ENCODE data around the gene EIF3K.
"Not testable (repeated sequence)": the region's sequence is repeated elsewhere in the genome, so short reads cannot be mapped to it uniquely, and the experiment has no call there.

The EIF3K gene, protein sequence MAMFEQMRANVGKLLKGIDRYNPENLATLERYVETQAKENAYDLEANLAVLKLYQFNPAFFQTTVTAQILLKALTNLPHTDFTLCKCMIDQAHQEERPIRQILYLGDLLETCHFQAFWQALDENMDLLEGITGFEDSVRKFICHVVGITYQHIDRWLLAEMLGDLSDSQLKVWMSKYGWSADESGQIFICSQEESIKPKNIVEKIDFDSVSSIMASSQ

DNA sequence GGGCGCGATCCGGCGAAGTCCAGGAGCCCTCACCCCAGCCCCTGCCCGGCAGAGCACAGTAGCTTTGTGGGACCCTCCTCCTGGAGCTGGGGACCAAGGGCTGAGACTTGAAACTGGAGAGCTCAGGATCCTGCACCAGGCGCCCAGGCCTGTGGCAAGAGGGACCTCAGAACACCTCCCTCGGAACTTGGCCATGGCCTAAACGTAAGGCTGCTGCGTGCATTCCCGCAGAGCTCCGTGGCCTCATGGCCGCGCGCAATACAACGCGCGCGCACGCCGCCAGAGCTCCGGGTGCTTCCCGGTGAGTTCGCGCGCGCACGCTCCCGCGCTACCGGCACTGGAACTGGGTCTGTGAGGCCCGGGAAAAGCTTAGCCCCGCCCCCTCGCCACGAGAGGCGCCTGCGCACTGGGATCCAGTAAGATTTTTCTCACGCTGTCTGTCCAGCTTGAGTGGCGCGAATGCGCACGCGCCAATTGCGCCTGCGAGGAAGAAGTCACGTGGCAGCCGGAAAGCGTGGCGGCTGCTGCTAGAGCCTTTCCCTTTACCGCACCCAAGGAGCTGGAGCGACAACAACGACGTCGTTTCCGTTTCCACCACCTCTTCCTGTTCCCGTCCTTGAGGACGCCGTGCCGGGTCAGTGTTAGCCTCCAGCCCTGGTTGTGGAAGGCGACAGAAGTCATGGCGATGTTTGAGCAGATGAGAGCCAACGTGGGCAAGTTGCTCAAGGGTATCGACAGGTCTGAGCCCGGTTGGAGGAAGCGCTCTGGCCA, at the start of gene EIF3K:
EIF3K (plus strand) TSS at position 599 of the 771 bp plus-strand sequence; CDS start at position 680, 81 bp downstream.
- peak within 1 kb of the TSS; percentile 75 for H3K4me3 ChIP-seq (ENCODE audit: low read depth, low read length)
- TF ChIP-seq, protein P1, sequence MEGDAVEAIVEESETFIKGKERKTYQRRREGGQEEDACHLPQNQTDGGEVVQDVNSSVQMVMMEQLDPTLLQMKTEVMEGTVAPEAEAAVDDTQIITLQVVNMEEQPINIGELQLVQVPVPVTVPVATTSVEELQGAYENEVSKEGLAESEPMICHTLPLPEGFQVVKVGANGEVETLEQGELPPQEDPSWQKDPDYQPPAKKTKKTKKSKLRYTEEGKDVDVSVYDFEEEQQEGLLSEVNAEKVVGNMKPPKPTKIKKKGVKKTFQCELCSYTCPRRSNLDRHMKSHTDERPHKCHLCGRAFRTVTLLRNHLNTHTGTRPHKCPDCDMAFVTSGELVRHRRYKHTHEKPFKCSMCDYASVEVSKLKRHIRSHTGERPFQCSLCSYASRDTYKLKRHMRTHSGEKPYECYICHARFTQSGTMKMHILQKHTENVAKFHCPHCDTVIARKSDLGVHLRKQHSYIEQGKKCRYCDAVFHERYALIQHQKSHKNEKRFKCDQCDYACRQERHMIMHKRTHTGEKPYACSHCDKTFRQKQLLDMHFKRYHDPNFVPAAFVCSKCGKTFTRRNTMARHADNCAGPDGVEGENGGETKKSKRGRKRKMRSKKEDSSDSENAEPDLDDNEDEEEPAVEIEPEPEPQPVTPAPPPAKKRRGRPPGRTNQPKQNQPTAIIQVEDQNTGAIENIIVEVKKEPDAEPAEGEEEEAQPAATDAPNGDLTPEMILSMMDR (IDR thresholded peaks at IDR 0.05; ENCODE audit: insufficient read depth, low read depth, low read length, missing control alignments): no peak
- DNase-seq (ENCODE audit: low read depth): peak; percentile 100

GRCh38 chr19:38569368-38569983, 49.5 kb upstream of the EIF3K start:
- no peak overlapping the region for H3K4me3 ChIP-seq (ENCODE audit: low read depth, low read length)
- DNase-seq (ENCODE audit: low read depth): peak; percentile 58
- TF ChIP-seq, protein P1 (IDR thresholded peaks at IDR 0.05; ENCODE audit: insufficient read depth, low read depth, low read length, missing control alignments): no peak

DNA sequence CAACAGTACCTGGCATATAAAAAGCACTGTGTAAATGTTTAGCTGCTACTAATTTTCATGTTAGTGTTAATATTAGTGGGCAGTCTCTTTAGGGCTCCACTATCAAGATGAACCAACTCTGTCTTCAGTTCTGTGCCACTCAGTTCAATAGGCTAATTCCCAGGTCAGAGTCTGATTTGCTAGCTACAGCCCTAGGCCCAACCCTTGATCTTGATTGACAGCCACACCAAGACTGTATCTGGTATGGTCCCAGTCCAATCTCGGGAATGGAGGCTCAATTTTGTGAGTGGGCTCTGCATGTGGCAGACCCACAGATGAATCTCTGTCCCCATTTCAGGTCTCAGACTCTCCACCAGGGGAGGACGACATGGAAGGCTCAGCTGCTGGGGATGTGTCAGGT, 47.3 kb upstream of the EIF3K start:
- TF ChIP-seq, protein P1 (IDR thresholded peaks at IDR 0.05; ENCODE audit: insufficient read depth, low read depth, low read length, missing control alignments): peak; percentile 3
- no peak for DNase-seq (ENCODE audit: low read depth)

GRCh38 chr19:38577826-38578225, 41.2 kb upstream of the EIF3K start:
- TF ChIP-seq, protein P1 (IDR thresholded peaks at IDR 0.05; ENCODE audit: insufficient read depth, low read depth, low read length, missing control alignments): no peak
- no peak overlapping the region for H3K4me3 ChIP-seq (ENCODE audit: low read depth, low read length)
- DNase-seq (ENCODE audit: low read depth): no peak

More for the DNA sequence above, 47.3 kb upstream of the EIF3K start:
- H3K4me3 ChIP-seq (ENCODE audit: low read depth, low read length): no peak overlapping the region

DNA sequence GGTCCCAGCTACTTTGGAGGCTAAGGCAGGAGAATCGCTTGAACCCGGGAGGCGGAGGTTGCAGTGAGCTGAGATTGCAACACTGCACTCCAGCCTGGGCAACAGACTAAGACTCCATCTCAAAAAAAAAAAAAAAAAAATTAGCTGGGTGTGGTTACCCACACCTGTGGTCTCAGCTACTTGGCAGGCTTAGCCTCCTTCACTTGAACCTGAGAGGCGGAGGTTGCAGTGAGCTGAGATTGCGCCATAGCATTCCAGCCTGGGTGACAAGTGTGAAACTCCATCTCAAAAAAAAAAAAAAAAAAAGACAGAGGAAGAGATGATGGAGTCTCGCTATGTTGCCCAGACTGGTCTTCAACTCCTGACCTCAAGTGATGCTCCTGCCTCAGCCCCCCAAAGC, 39.7 kb upstream of the EIF3K start:
- not testable (repeated sequence) for DNase-seq (ENCODE audit: low read depth)

GRCh38 chr19:38580080-38580479, 38.9 kb upstream of the EIF3K start:
- DNase-seq (ENCODE audit: low read depth): no peak
- TF ChIP-seq, protein P1 (IDR thresholded peaks at IDR 0.05; ENCODE audit: insufficient read depth, low read depth, low read length, missing control alignments): no peak
- no peak overlapping the region for H3K4me3 ChIP-seq (ENCODE audit: low read depth, low read length)

More for the DNA sequence above, 39.7 kb upstream of the EIF3K start:
- H3K4me3 ChIP-seq (ENCODE audit: low read depth, low read length): not testable (repeated sequence)

Data from GM12865 (cell line).